ENCODE results near the gene FHOD3.

Gene FHOD3

GRCh38 chr18:36436387-36436786 is 138.9 kb downstream of the FHOD3 start (continued):
- TF ChIP-seq, protein P1, sequence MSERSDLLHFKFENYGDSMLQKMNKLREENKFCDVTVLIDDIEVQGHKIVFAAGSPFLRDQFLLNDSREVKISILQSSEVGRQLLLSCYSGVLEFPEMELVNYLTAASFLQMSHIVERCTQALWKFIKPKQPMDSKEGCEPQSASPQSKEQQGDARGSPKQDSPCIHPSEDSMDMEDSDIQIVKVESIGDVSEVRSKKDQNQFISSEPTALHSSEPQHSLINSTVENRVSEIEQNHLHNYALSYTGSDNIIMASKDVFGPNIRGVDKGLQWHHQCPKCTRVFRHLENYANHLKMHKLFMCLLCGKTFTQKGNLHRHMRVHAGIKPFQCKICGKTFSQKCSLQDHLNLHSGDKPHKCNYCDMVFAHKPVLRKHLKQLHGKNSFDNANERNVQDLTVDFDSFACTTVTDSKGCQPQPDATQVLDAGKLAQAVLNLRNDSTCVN (tag by site-specific recombination; optimal IDR thresholded peaks at IDR 0.05): no peak
- no peak for TF ChIP-seq ZNF596 (tag by site-specific recombination; IDR thresholded peaks at IDR 0.05)

DNA sequence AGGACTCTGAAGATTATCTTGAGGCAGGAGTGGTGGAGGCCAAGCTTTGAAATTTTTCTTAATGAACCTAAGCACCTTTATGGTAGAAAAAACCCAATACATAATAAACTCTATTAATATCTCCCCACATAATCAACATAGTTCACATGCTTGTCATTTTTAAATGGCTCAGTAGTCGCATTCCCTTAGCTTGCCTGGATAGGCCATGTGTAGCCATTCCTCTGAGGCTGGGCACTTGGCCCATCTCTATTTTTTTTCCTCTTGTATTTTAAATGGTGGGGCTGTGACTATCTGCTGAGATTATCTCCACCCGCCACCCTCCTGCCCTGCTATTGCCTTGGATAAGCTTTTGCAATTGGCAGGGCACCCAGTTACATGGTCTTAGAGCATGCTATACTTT is 143.1 kb downstream of the FHOD3 start:
- Histone ChIP-seq H3K4me3 (ENCODE audit: low read depth, low read length) (no peak overlapping the region), H3K9me3 (ENCODE audit: control insufficient read depth, insufficient read depth, low read depth, low read length) (no peaks in the 10 kb centered on the region), H3K36me3 (ENCODE audit: control insufficient read depth in 2 of 2, insufficient read depth in 1 of 2, low read length in 2 of 2) (no peaks in the 10 kb centered on the region), H3K27ac (ENCODE audit: extremely low read depth, low read depth, low read length) (no peak overlapping the region), H3K4me1 (ENCODE audit: control insufficient read depth, insufficient read depth, low read length) (no peaks in the 10 kb centered on the region)
- POLR2A ChIA-PET: interaction anchor here (1.1 kb wide), 1 partner anchor 142 kb away, joined by 5 read pairs; no protein-coding TSS in a partner anchor
- TF ChIP-seq ZNF184 (tag by site-specific recombination; IDR thresholded peaks at IDR 0.05): no peak
- TF ChIP-seq ZBTB10 (tag by site-specific recombination; IDR thresholded peaks at IDR 0.05): no peak
- no peak for TF ChIP-seq ZNF10 (tag by site-specific recombination; IDR thresholded peaks at IDR 0.05)
- no peak for TF ChIP-seq ZNF155 (tag by site-specific recombination; IDR thresholded peaks at IDR 0.05)
- no peak for TF ChIP-seq ZBTB21 (tag by site-specific recombination; IDR thresholded peaks at IDR 0.05)
- TF ChIP-seq KLF9 (tag by site-specific recombination; IDR thresholded peaks at IDR 0.05; ENCODE audit: low read depth): no peak
- TF ChIP-seq, protein P2, sequence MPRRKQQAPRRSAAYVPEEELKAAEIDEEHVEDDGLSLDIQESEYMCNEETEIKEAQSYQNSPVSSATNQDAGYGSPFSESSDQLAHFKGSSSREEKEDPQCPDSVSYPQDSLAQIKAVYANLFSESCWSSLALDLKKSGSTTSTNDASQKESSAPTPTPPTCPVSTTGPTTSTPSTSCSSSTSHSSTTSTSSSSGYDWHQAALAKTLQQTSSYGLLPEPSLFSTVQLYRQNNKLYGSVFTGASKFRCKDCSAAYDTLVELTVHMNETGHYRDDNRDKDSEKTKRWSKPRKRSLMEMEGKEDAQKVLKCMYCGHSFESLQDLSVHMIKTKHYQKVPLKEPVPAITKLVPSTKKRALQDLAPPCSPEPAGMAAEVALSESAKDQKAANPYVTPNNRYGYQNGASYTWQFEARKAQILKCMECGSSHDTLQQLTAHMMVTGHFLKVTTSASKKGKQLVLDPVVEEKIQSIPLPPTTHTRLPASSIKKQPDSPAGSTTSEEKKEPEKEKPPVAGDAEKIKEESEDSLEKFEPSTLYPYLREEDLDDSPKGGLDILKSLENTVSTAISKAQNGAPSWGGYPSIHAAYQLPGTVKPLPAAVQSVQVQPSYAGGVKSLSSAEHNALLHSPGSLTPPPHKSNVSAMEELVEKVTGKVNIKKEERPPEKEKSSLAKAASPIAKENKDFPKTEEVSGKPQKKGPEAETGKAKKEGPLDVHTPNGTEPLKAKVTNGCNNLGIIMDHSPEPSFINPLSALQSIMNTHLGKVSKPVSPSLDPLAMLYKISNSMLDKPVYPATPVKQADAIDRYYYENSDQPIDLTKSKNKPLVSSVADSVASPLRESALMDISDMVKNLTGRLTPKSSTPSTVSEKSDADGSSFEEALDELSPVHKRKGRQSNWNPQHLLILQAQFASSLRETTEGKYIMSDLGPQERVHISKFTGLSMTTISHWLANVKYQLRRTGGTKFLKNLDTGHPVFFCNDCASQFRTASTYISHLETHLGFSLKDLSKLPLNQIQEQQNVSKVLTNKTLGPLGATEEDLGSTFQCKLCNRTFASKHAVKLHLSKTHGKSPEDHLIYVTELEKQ (tag by site-specific recombination; IDR thresholded peaks at IDR 0.05; ENCODE audit: borderline replicate concordance): no peak
- no peak for TF ChIP-seq ZNF157 (tag by site-specific recombination; IDR thresholded peaks at IDR 0.05)
- TF ChIP-seq, protein P3, sequence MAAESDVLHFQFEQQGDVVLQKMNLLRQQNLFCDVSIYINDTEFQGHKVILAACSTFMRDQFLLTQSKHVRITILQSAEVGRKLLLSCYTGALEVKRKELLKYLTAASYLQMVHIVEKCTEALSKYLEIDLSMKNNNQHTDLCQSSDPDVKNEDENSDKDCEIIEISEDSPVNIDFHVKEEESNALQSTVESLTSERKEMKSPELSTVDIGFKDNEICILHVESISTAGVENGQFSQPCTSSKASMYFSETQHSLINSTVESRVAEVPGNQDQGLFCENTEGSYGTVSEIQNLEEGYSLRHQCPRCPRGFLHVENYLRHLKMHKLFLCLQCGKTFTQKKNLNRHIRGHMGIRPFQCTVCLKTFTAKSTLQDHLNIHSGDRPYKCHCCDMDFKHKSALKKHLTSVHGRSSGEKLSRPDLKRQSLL (tag by site-specific recombination; IDR thresholded peaks at IDR 0.05): no peak
- TF ChIP-seq ZNF133 (tag by site-specific recombination; IDR thresholded peaks at IDR 0.05): no peak
- TF ChIP-seq ZNF549 (tag by site-specific recombination; IDR thresholded peaks at IDR 0.05): no peak
- TF ChIP-seq ZSCAN16 (tag by site-specific recombination; IDR thresholded peaks at IDR 0.05): no peak
- CTCF ChIA-PET: interaction anchor here (1.5 to 1.7 kb wide), 2 partner anchors 8 to 20 kb away, joined by 7 to 8 read pairs; no protein-coding TSS in a partner anchor
